ENCODE data around the gene DNAH17.

Gene DNAH17

GRCh38 chr17:78411241-78411857 lies 165.8 kb downstream of the DNAH17 start:
- no peak for DNase-seq (ENCODE audit: low spot score)

GRCh38 chr17:78409191-78409928 lies 167.8 kb downstream of the DNAH17 start:
- peak; percentile 71 for DNase-seq (ENCODE audit: low spot score)

- DNase-seq (ENCODE audit: low spot score): no peak
Observed at GRCh38 chr17:78408476-78409050, 168.6 kb downstream of the DNAH17 start.

GRCh38 chr17:78407387-78408000 lies 169.7 kb downstream of the DNAH17 start:
- no peak for DNase-seq (ENCODE audit: low spot score)

- no peak for DNase-seq (ENCODE audit: low spot score)
Observed at GRCh38 chr17:78406920-78407319, 170.3 kb downstream of the DNAH17 start.

GRCh38 chr17:78406396-78406795 lies 170.8 kb downstream of the DNAH17 start:
- DNase-seq (ENCODE audit: low spot score): no peak

- DNase-seq (ENCODE audit: low spot score): no peak
Observed at GRCh38 chr17:78403822-78404221, 173.4 kb downstream of the DNAH17 start.

GRCh38 chr17:78401891-78402290 lies 175.3 kb downstream of the DNAH17 start:
- no peak for DNase-seq (ENCODE audit: low spot score)

- no peak for DNase-seq (ENCODE audit: low spot score)
Observed at GRCh38 chr17:78401246-78401645, 175.9 kb downstream of the DNAH17 start.

- no peak for DNase-seq (ENCODE audit: low spot score)
Observed at GRCh38 chr17:78400581-78401240, 176.5 kb downstream of the DNAH17 start.

GRCh38 chr17:78399693-78400144 lies 177.5 kb downstream of the DNAH17 start:
- no peak for DNase-seq (ENCODE audit: low spot score)

GRCh38 chr17:78399028-78399692 lies 178.0 kb downstream of the DNAH17 start:
- DNase-seq (ENCODE audit: low spot score): no peak

- no peak for DNase-seq (ENCODE audit: low spot score)
Observed at GRCh38 chr17:78398390-78398789, 178.8 kb downstream of the DNAH17 start.

- DNase-seq (ENCODE audit: low spot score): no peak
Observed at GRCh38 chr17:78397681-78398101, 179.5 kb downstream of the DNAH17 start.

- DNase-seq (ENCODE audit: low spot score): no peak
Observed at GRCh38 chr17:78396441-78397337, 180.5 kb downstream of the DNAH17 start.

GRCh38 chr17:78395155-78395554 lies 182.0 kb downstream of the DNAH17 start:
- DNase-seq (ENCODE audit: low spot score): no peak

GRCh38 chr17:78394209-78394608 lies 183.0 kb downstream of the DNAH17 start:
- DNase-seq (ENCODE audit: low spot score): no peak

- no peak for DNase-seq (ENCODE audit: low spot score)
Observed at GRCh38 chr17:78393575-78393974, 183.6 kb downstream of the DNAH17 start.

GRCh38 chr17:78392295-78392694 lies 184.9 kb downstream of the DNAH17 start:
- no peak for DNase-seq (ENCODE audit: low spot score)

GRCh38 chr17:78391843-78392242 lies 185.4 kb downstream of the DNAH17 start:
- DNase-seq (ENCODE audit: low spot score): peak; percentile 29

GRCh38 chr17:78391051-78391431 lies 186.2 kb downstream of the DNAH17 start:
- DNase-seq (ENCODE audit: low spot score): no peak
